NCI-H774 (cell line): ENCODE data around the gene CEP78.

Experiments used
- DNase-seq: peaks from one replicate; lab custom pipeline; 2025; lab: John Stamatoyannopoulos, UW

Gene CEP78

DNA sequence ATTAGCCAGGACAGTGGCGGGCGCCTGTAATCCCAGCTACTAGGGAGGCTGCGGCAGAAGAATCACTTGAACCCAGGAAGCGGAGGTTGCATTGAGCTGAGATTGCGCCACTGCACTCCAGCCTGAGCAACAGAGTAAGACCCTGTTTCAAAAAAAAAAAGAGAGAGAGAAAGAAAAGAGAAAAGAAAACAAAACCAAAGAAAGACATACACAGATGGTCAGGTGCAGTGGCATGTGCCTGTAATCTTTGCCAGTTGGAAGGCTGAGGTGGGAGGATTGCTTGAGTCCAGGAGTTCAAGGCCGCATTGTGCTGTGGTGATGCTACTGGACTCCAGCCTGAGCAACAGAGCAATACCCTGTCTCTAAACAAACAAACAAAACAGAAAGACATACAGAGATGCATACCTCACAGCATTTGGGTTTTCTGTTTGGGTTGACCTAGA, 51.1 kb downstream of the CEP78 start:
- DNase-seq = no peak

DNA sequence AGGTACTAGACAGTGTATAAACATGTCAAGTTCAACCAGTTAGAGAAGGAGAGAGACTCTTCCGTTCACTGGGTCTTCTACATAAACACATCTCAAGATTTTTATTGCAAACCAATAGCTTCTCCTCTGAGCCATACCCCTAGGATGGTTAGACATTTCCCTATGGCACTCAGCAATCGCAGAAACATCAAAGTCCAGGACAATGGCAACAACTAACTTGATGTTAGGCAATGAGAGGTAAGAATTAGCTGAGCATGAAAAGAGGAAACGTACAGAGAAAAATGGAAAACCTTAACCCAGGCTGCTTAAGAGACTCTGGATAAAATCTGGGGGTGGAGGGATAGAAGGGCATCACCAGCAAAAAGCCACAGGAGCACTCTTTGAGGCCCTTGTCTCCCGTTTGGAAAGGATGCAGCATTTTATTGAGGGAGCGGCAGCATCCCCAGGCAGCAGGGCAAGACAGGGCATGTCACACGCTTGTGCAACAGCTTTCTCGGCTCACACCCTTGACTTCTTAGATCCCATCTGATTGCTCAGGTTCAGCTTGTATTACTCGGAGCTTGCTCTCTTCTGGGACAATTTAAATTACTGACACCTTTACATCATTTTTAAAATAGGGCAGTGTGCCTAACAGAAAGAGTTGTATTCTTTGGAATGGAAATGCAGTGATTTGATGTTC, 52.5 kb downstream of the CEP78 start:
- no peak for DNase-seq

GRCh38 chr9:78289474-78289873, 53.6 kb downstream of the CEP78 start:
- DNase-seq = no peak

- DNase-seq = no peak
Observed at GRCh38 chr9:78291240-78291925, 55.5 kb downstream of the CEP78 start.

GRCh38 chr9:78292026-78292425, 56.2 kb downstream of the CEP78 start:
- no peak for DNase-seq

GRCh38 chr9:78292716-78293497, 57.0 kb downstream of the CEP78 start:
- no peak for DNase-seq

GRCh38 chr9:78294290-78295176, 58.7 kb downstream of the CEP78 start:
- DNase-seq = no peak

DNA sequence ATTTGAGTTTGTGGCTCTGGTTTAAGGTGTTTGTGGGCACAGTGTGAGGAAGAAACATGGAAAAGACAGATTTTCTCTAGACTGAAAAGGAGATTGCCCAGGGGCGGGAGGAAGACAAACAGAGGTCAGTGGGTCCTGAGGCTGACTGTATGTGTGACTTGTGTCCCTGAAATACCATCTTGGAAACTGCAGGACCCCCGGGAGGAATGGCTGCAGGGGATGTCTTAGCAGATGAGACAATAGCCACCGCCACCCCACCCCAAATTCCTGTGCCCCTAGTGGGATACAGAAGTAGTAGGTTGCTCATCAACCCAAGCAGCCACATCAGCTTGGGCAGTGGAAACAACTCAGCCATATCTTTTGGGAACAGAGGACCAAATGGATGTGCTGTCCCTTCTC, 59.3 kb downstream of the CEP78 start:
- DNase-seq = no peak

GRCh38 chr9:78295731-78296130, 59.9 kb downstream of the CEP78 start:
- no peak for DNase-seq

DNA sequence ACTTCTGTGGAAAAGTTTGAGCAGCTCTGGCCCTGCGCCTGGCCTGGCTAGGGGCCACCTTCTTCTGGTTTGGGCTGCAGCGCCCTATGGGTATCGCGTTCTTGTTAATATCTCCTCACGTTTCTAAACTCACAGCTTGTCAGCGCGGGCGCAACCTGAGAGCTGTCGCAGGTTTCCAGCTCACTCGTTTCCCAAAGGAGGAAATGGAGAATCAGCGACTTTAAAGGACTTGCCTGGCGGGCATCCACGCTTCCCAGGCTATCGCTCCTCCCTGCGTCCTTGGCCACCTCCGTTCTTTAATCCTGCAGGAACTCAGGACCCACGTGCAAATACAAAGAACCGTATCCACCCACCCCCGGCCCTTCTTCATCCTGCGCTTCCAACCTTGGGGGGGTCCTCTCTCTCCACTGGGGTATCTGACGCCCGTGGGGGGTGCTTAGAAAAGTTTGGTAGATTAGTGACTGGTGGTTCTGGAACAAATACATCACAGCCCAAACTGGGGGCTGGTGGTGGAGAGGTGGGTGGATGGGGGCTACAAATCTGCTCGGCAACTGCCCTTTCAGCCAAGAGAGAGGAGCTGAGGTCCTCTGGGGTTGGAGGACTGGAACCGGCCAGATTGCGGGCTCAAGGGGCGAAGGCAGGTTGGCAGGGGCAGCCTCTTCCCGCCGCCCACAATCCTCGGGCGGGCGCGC, 60.5 kb downstream of the CEP78 start:
- DNase-seq = no peak

- DNase-seq = peak; percentile 94
Observed at GRCh38 chr9:78296893-78297671, 61.2 kb downstream of the CEP78 start, which contains the start of gene PSAT1. PSAT1 (plus strand) TSS chr9:78297125; CDS start chr9:78297211, 86 bp downstream.

GRCh38 chr9:78297672-78297961, 61.7 kb downstream of the CEP78 start:
- no peak for DNase-seq

- no peak for DNase-seq
Observed at GRCh38 chr9:78298046-78298765, 62.3 kb downstream of the CEP78 start.

DNA sequence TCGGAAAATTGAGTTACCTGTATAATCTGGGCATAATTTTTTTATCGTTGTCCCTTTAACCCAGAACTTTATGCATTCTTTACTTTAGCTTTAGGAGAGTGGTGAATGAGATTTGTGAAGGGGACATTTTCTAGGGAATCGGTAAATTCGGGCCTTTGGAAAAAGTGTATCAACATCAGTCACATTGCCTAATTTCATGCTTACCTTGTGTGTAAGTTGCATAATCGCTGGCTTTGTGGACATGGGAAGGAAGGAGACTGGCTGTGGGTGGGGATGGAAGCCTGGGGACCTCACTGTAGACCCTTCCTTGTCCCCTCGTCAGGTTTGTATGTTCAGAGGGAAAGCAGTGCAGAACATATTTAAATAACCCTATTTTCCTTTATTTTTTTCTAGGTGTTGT, 64.3 kb downstream of the CEP78 start:
- no peak for DNase-seq

DNA sequence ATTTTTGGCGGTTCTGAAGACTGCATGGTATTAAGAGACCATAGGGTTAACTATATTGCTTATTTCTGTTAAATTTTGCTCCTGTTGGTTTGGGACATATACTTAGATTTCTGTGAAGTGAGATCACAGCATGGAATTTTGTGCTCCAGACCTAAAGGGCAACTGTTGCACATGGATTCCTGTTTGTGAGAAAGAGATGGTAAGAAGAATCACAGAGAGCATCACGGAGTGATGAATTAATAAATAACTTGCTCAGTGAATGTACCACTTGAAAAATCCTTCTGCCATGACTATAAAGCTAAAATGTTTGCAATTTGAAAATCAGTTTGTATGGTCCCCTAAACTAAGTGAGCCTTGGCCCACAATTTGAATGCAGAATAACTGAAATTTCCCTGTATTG, 65.6 kb downstream of the CEP78 start:
- DNase-seq = no peak

DNA sequence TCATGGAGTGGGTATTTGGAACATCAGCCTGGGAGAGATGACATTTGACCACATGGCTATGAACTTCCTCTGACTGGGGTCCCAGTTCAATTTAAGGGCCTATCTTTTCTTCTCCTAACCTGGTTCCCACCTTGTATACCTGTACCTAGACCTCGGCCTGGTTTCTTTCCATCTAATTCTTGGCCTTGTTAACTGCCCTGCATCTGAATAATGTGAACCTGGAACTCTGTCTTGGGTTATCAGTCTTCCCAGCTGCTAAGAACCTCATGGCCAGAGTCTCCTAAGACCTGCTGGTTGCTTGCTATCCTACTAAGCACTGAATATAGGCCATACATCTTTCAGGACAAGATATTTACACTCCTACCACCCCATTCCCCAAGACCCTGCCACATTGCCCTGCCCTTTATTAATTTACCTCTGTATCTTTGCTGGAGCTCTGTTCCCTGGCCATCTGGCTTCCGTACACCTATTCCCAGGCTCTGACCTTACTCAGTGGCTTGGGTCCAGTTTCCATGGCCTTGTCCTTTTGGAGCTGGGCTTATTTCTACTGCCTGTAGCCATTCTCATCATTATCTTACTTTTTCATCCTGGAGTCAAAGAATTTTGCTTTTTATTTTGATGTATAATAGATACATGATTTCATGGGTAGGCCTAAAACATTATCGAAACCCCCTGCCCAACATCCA, 67.6 kb downstream of the CEP78 start:
- no peak for DNase-seq

DNA sequence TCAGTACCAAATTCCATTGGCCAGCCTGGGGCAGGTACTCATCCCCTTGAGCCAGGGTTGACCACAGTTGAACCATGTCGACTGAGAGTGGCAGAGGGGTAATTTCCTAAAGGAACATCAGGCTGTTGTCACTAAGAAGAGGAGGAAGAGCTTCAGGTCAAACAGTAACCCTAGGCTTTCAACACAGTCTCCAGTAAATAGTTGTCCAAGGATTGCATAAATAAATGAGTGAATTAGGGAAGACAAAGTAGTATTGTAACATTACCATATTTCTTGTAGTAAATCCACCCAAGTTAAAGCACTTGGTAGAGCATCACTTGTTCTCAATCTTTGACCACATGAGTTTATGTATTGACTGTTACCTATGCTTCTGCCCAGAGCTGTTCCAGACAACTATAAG, 68.5 kb downstream of the CEP78 start:
- DNase-seq = no peak

DNA sequence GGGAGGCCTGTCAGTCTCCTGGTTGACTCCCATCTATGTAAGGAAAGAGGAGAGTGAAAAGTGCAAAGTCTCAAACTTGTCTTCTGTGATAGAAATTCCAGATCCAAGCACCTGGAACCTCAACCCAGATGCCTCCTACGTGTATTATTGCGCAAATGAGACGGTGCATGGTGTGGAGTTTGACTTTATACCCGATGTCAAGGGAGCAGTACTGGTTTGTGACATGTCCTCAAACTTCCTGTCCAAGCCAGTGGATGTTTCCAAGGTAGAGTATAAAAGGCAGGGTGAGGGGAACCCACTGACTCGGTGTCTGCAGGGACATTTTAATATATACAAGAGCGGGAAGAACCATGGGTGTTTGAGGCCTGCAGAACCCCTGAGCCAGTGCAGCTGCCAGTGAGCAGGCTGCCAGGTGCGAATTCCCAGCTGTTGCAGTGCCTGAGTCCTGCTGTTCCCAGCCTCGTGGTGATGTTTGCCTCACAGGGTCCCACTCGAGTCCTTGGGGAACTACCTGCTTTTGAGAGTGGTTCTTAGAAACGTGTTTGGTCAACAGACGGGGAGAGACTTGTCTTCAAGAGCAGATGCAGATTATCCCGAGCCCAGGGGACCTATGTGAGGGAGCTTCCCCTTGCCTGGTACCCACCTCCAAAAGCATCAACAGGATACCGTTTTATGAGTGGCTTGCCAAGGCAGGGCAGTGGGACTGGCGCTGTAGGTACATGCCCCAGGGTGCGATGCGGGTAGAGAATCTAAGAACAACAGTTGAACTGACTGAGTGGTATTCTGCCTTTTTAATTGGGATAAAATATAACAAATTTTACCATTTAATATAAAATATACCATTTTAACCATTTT, 70.6 kb downstream of the CEP78 start:
- no peak for DNase-seq
